Esophagus squamous epithelium (tissue), 5 donors: Measurements from ENCODE around the gene PLK5. TPM values are rescaled to one million over a fixed set of nuclear protein-coding genes. Genes with fewer than 3 reads are reported as not detected.

Experiments
- DNase-seq: peaks from one replicate; lab custom pipeline; 2025; lab: John Stamatoyannopoulos, UW
- H3K27ac ChIP-seq, 4 donors: fragments of 200-600 bp; sonication (generic); one replicate each; pipeline ENCODE4 v1.5.1; 2016 to 2019; ENCODE audit warnings: mild to moderate bottlenecking in 1 of 4
- H3K27me3 ChIP-seq, 4 donors: fragments of 200-600 bp; sonication (generic); 1 replicate in 3 of 4; 2 replicates in 1 of 4; pipeline versions ENCODE4 v1.5.1 to v1.6.0; 2017 to 2021; ENCODE audit warnings: antibody characterized with exemption in 1 of 4
- H3K36me3 ChIP-seq, 3 donors: fragments of 200-600 bp; sonication (generic); one replicate each; pipeline ENCODE4 v1.5.1; 2016 to 2019
- H3K4me1 ChIP-seq, 3 donors: fragments of 200-600 bp; sonication (generic); one replicate each; pipeline ENCODE4 v1.5.1; 2017 to 2019
- H3K4me3 ChIP-seq, 4 donors: fragments of 200-600 bp; sonication (generic); 1 replicate in 3 of 4; 2 replicates in 1 of 4; pipeline ENCODE4 v1.5.1; 2016 to 2019; ENCODE audit warnings: mild to moderate bottlenecking in 2 of 4, moderate library complexity in 1 of 4
- H3K9me3 ChIP-seq, 3 donors: fragments of 200-600 bp; sonication (generic); one replicate each; pipeline ENCODE4 v1.5.1; 2016 to 2019
- POLR2A ChIP-seq, 4 donors: fragments of 450-650 bp; IDR thresholded peaks; one replicate each; pipeline ENCODE4 v1.6.1; 2017; ENCODE audit warnings: antibody characterized with exemption in 4 of 4, mild to moderate bottlenecking in 4 of 4, moderate library complexity in 3 of 4
- WGBS, 2 donors: methylation state at CpG; one replicate each; pipeline ENCODE4 v1.1.5; 2018; 5-methylcytosine and 5-hydroxymethylcytosine counted together
- intact Hi-C: fragments of 100-400 bp; cut with DNase I; formaldehyde crosslinking; loops from one replicate; pipeline ENCODE4 v1.15.0; 2022
- small RNA-seq, 4 donors: library from RNA; depleted of rRNA; stranded (forward); fragments of <200 nt; gene quantifications; one replicate each; pipeline ENCODE3, GENCODE V24; 2016
- total RNA-seq, 4 donors: library from RNA; depleted of rRNA; stranded (reverse); fragments of >200 nt; gene quantifications; one replicate each; pipeline ENCODE4 v1.1.0, GENCODE V29; 2016
- TF ChIP-seq, protein P1 (sequence below), 6 experiments: fragments of 450-650 bp in 4 of 6; fragments of 200-600 bp in 2 of 6; sonication (generic) in 2 of 6; IDR thresholded peaks; one replicate each; pipeline ENCODE4 v1.5.1; 2016 to 2019; ENCODE audit warnings: antibody characterized with exemption in 6 of 6, mild to moderate bottlenecking in 4 of 6, moderate library complexity in 4 of 6
- donor health status: DM: yes; HTN: yes; CAD: no.

PLK5 gene
- total RNA-seq, 4 donors from 2014 or later = 0.19 to 0.66 TPM; not detected in 2

DNA sequence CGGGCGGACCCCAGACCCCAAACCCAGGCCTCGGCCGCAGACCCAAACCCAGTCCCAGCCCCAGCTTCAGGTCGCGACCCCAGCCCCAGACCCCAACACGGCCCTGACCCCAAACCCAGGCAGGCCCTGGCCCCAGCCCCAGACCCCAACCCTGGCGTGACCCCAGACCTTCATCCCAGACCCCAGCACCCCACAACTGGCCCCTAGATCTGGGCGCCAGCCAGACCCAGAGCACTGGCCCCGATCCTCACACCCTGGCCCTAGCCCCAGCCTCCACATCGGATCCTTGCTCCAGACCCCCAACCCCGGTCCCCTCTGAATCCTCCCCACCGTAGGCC, 61.3 kb downstream of the PLK5 start:
- intact Hi-C loops = no loop called here
- TF ChIP-seq, protein P1, sequence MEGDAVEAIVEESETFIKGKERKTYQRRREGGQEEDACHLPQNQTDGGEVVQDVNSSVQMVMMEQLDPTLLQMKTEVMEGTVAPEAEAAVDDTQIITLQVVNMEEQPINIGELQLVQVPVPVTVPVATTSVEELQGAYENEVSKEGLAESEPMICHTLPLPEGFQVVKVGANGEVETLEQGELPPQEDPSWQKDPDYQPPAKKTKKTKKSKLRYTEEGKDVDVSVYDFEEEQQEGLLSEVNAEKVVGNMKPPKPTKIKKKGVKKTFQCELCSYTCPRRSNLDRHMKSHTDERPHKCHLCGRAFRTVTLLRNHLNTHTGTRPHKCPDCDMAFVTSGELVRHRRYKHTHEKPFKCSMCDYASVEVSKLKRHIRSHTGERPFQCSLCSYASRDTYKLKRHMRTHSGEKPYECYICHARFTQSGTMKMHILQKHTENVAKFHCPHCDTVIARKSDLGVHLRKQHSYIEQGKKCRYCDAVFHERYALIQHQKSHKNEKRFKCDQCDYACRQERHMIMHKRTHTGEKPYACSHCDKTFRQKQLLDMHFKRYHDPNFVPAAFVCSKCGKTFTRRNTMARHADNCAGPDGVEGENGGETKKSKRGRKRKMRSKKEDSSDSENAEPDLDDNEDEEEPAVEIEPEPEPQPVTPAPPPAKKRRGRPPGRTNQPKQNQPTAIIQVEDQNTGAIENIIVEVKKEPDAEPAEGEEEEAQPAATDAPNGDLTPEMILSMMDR (IDR thresholded peaks at IDR 0.05) = no peak
- TF ChIP-seq POLR2A (IDR thresholded peaks at IDR 0.05) = no peak

More for the DNA sequence above, 61.3 kb downstream of the PLK5 start:
- WGBS, 2 donors = 92% methylated on average over 2 of the region's 13 CpGs; no CpG with 5 or more reads in 1 of the 2 donors
- no peaks in the 10 kb centered on the region for H3K27me3 ChIP-seq
- peaks cover 9 to 50% (median 29%) of the 10 kb centered on the region in 3 donors for H3K36me3 ChIP-seq
- DNase-seq = no peak
- H3K27ac ChIP-seq = no peak overlapping the region
- H3K4me1 ChIP-seq = peaks cover 5 to 40% (median 6%) of the 10 kb centered on the region in 3 donors
- H3K4me3 ChIP-seq = no peak overlapping the region
- H3K9me3 ChIP-seq = no peaks in the 10 kb centered on the region

Small RNA genes lying within 50 kb of the gene (small RNA-seq; reads per million reads assigned to genes)
- gene AC005943.2 = 0 reads per million in 4 donors
- gene RN7SL477P = 0 reads per million in 4 donors

Other genes starting within 250 kb of the PLK5 start
- 10 to 100 TPM; 31.5 to 69.8 (median 50.5) TPM for gene FAM174C, start 248.5 kb upstream of the PLK5 start, total RNA-seq
- not detected for gene EFNA2, start 238.2 kb upstream of the PLK5 start, total RNA-seq
- 100 to 1,000 TPM; 124 to 191 (median 165) TPM for gene NDUFS7, start 140.2 kb upstream of the PLK5 start, total RNA-seq
- gene GAMT, start 122.5 kb upstream of the PLK5 start, total RNA-seq = 10 to 100 TPM in 3 of 4 donors, 1 to 10 TPM in 1; 2.4 to 40.0 (median 13.1) TPM
- 10 to 100 TPM; 60.2 to 76.0 (median 69.0) TPM for gene DAZAP1, start 116.5 kb upstream of the PLK5 start, total RNA-seq
- 1,000 to 10,000 TPM; 2,502 to 3,774 (median 3,129) TPM for gene RPS15, start 85.7 kb upstream of the PLK5 start, total RNA-seq
- gene APC2, start 74.0 kb upstream of the PLK5 start, total RNA-seq = under 1 TPM in 1 of 4 donors, not detected in 3; under 0.01 TPM
- 10 to 100 TPM; 17.8 to 24.5 (median 23.0) TPM for gene C19orf25, start 44.9 kb upstream of the PLK5 start, total RNA-seq
- gene PCSK4, start 33.7 kb upstream of the PLK5 start, total RNA-seq = 1 to 10 TPM in 2 of 4 donors, under 1 TPM in 2; 0.35 to 5.5 (median 1.1) TPM
- gene REEP6, start 32.9 kb upstream of the PLK5 start, total RNA-seq = 10 to 100 TPM in 2 of 4 donors, 1 to 10 TPM in 2; 5.7 to 13.8 (median 9.4) TPM
- gene ADAMTSL5, start 11.1 kb upstream of the PLK5 start, total RNA-seq = 10 to 100 TPM; 13.5 to 20.8 (median 18.8) TPM
- gene MEX3D, start 44.2 kb downstream of the PLK5 start, total RNA-seq = 10 to 100 TPM; 21.4 to 26.6 (median 23.0) TPM
- gene MBD3, start 68.8 kb downstream of the PLK5 start, total RNA-seq = 10 to 100 TPM; 74.8 to 87.9 (median 84.3) TPM
- 10 to 100 TPM; 47.1 to 74.4 (median 59.1) TPM for gene UQCR11, start 81.4 kb downstream of the PLK5 start, total RNA-seq
- gene TCF3, start 128.5 kb downstream of the PLK5 start, total RNA-seq = 10 to 100 TPM; 29.9 to 66.0 (median 47.9) TPM
- gene ONECUT3, start 229.4 kb downstream of the PLK5 start, total RNA-seq = not detected